CD8-positive, alpha-beta memory T cell (primary cell): Measurements from ENCODE around the gene KLHL35. TPM values are rescaled to one million over a fixed set of nuclear protein-coding genes. Genes with fewer than 3 reads are reported as not detected.

Experiments
- CTCF ChIA-PET: fragments of 350-600 bp; sonication (Branson Sonifier 250); formaldehyde crosslinking; loops from one replicate; lab custom pipeline; 2021; ENCODE audit warnings: antibody characterized with exemption; lab: Charles Lee
- POLR2A ChIA-PET: fragments of 350-600 bp; sonication (Branson Sonifier 250); formaldehyde crosslinking; loops from one replicate; lab custom pipeline; 2021; ENCODE audit warnings: antibody characterized with exemption; lab: Charles Lee
- DNase-seq, 5 donors: peaks; one replicate each; pipeline versions ENCODE4 v3.0.0 to v3.0.0-alpha.2; 2020 to 2022; ENCODE audit warnings: mixed read lengths in 1 of 5
- H3K27ac ChIP-seq: one replicate; pipeline ENCODE4 v1.7.0; 2013; ENCODE audit warnings: low read depth, mild to moderate bottlenecking, low read length, moderate library complexity
- H3K27me3 ChIP-seq: 2 replicates; pipeline ENCODE4 v1.7.0; 2013; ENCODE audit warnings: low read length, mild to moderate bottlenecking; ENCODE audit not compliant: insufficient read depth, poor library complexity, severe bottlenecking
- H3K36me3 ChIP-seq: 2 replicates; pipeline ENCODE4 v1.7.0; 2013; ENCODE audit warnings: mild to moderate bottlenecking, low read length, moderate library complexity; ENCODE audit not compliant: insufficient read depth
- H3K4me1 ChIP-seq: 2 replicates; pipeline ENCODE4 v1.7.0; 2013; ENCODE audit warnings: mild to moderate bottlenecking, low read length, moderate library complexity; ENCODE audit not compliant: insufficient read depth
- H3K4me3 ChIP-seq: 2 replicates; pipeline ENCODE4 v1.7.0; 2013; ENCODE audit warnings: mild to moderate bottlenecking, low read length
- H3K9me3 ChIP-seq: 2 replicates; pipeline ENCODE4 v1.7.0; 2013; ENCODE audit warnings: mild to moderate bottlenecking, low read length
- H3K27ac Mint-ChIP-seq, 8 donors: one replicate each; pipeline ENCODE4 v1.8.0; 2020 to 2021; ENCODE audit warnings: mixed read lengths in 8 of 8, mild to moderate bottlenecking in 6 of 8, inconsistent platforms in 3 of 8, moderate library complexity in 3 of 8
- H3K27me3 Mint-ChIP-seq, 2 donors: one replicate each; pipeline ENCODE4 v1.8.0; 2020 to 2021; ENCODE audit warnings: mixed read lengths in 2 of 2, mild to moderate bottlenecking in 1 of 2, moderate library complexity in 1 of 2
- H3K36me3 Mint-ChIP-seq, 3 donors: one replicate each; pipeline ENCODE4 v1.8.0; 2020 to 2021; ENCODE audit warnings: mixed read lengths in 3 of 3, inconsistent platforms in 1 of 3, mild to moderate bottlenecking in 1 of 3
- H3K4me1 Mint-ChIP-seq, 3 donors: one replicate each; pipeline ENCODE4 v1.8.0; 2020 to 2021; ENCODE audit warnings: mixed read lengths in 3 of 3, inconsistent platforms in 1 of 3, mild to moderate bottlenecking in 1 of 3
- H3K4me3 Mint-ChIP-seq, 7 donors: one replicate each; pipeline ENCODE4 v1.8.0; 2020 to 2021; ENCODE audit warnings: mixed read lengths in 7 of 7, mild to moderate bottlenecking in 6 of 7, moderate library complexity in 4 of 7, inconsistent platforms in 2 of 7
- H3K9me3 Mint-ChIP-seq, 5 donors: one replicate each; pipeline ENCODE4 v1.8.0; 2020 to 2022; ENCODE audit warnings: mixed read lengths in 5 of 5, mild to moderate bottlenecking in 3 of 5, moderate library complexity in 2 of 5, inconsistent platforms in 1 of 5
- polyA plus RNA-seq: library from polyadenylated mRNA; unstranded; fragments of 300-500 nt; fragmentation: Illumina TruSeq; gene quantifications from one replicate; pipeline ENCODE4 v1.2.3, GENCODE V29; 2021
- total RNA-seq, 2 experiments: library from RNA; stranded (reverse); gene quantifications; one replicate each; pipeline ENCODE4 v1.2.3, GENCODE V29; 2021

The KLHL35 gene
- total and polyA plus RNA-seq, 3 experiments from 2014 or later = 0.37 to 0.83 (median 0.44) TPM

DNA sequence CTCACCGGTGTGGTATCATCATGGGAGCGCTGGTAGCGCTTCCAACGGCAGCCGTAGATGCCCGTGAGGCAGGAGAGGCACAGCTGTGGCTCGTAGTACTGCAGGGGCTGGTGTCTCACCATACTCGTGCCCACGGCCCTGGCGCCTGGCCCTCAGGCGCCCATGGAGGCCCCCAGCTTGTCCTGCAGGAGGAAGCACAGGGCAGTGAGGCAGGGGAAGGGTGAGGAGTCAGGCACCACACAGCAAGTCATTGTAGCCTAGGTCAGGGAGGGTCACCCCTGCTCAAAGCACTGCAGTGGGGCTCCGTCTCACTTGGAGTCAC, 44.6 kb upstream of the KLHL35 start:
- Histone ChIP-seq H3K27ac (no peak overlapping the region), H3K27me3 (no peaks in the 10 kb centered on the region), H3K36me3 (no peaks in the 10 kb centered on the region), H3K4me1 (peaks cover 19% of the 10 kb centered on the region), H3K4me3 (no peak overlapping the region), H3K9me3 (no peaks in the 10 kb centered on the region)
- Mint-ChIP-seq H3K4me1 (peaks cover 20 to 26% (median 26%) of the 10 kb centered on the region in 3 donors), H3K9me3 (no peaks in the 10 kb centered on the region), H3K27me3 (no peaks in the 10 kb centered on the region), H3K27ac (peak overlapping the region in 2 of 8 donors; percentile 56 to 74), H3K4me3 (no peak overlapping the region), H3K36me3 (peaks cover 0 to 1% (median 0%) of the 10 kb centered on the region in 3 donors)
- CTCF ChIA-PET = no interaction called here
- POLR2A ChIA-PET = no interaction called here
- no peak for DNase-seq

DNA sequence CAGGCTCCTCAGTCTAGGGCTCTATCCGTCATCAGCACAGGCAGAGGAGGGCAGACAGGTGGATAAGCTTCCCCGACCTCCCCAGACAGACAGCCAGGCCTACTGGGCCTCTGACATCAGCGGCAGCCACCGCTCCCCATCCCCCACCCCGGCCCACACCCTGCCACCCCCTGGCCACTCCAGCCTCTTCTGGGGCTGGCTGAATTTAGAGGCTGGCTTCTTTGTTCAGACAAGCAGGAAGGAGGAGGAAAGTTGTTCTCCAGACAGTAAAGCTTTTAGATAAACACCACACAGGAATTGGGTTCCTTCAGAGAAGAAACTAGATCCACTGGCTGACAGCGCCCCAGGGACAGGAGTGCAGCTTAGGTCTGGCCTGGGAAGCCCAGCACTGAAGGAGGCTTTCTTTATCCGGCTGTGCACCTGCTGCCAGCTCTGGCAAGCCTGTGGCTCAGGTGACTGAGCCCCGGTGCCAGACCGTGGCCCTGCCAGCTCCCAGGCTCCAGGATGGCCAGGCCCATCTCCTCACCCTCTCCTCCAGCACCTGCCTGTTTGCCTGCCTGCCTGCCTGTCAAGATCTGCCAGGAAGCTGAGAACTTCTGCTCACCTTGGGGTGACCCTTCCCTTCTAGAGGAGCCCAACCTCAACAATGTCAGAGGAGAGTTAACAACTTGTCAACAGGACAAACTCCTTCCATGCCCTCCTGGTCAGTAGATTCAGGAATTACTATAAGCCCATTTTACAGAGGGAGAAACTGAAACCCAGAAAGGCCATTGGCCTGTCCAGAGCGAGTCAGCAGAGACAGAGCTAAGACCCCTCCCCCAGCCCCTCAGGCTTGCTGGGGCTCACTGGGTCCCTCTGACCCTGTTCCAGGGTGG, 44.0 kb upstream of the KLHL35 start:
- Mint-ChIP-seq H3K9me3 (no peaks in the 10 kb centered on the region), H3K36me3 (peaks cover 0 to 4% (median 0%) of the 10 kb centered on the region in 3 donors), H3K27me3 (no peaks in the 10 kb centered on the region), H3K27ac (peak overlapping the region in 7 of 8 donors; percentile 24 to 89 (median 79)), H3K4me3 (peak overlapping the region in 1 of 7 donors; percentile 23), H3K4me1 (peaks cover 20 to 26% (median 26%) of the 10 kb centered on the region in 3 donors)
- Histone ChIP-seq H3K9me3 (no peaks in the 10 kb centered on the region), H3K36me3 (no peaks in the 10 kb centered on the region), H3K27me3 (no peaks in the 10 kb centered on the region), H3K4me3 (no peak overlapping the region), H3K4me1 (peaks cover 19% of the 10 kb centered on the region), H3K27ac (peak overlapping the region; percentile 54)
- DNase-seq = no peak
- ChIA-PET CTCF (interaction anchor here (1.2 to 2.2 kb wide), 4 partner anchors 12 to 92 kb away, joined by 3 to 6 read pairs (median 5); partner anchors contain the start of gene GDPD5), POLR2A (interaction anchor here (0.6 kb wide), 1 partner anchor 82 kb away, joined by 3 read pairs; no protein-coding TSS in a partner anchor)

DNA sequence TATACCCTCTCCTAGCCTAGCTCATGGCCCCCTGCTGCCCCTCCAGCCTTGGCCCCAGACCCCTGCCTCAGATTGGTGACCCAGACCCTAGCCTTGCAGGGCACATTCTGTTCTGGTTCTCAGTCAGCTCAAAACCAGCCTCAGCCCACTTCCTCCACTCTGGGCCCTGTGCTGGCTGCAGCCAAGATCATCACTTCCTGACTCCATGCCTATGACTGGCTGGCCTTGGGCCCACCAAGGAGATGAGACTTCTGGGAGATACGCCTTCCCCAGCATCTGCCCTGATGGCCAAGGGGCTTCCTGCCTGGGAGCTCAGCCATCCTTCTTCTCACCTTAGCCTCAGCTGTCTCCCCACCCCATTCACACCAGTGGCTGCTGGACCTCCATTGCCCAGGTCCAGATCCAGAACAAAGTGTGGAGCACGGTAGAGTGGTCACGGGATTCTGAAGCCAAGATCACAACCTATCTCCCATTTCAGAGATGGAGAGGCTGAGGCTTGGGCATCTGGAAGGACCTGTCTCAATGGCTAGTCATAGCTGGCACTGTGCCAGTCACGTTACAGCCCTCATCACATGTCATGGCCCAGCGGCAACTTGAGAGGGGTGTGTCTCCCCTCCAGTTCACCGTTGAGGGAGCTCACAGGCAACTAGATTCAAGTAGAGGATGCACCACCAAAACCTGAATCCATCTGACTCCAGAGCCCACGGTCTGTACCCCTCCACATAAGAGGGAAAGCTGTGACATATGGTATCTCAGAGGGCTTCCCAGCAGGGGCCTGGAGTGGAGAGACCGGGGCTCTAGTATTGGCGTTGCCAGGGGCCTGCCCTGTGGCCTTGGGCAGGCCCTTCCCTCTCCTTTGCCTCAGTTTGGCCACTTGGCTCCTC, 43.0 kb upstream of the KLHL35 start:
- Histone ChIP-seq H3K27ac (peak overlapping the region; percentile 68), H3K9me3 (no peaks in the 10 kb centered on the region), H3K27me3 (no peaks in the 10 kb centered on the region), H3K4me1 (peaks cover 19% of the 10 kb centered on the region), H3K36me3 (no peaks in the 10 kb centered on the region), H3K4me3 (no peak overlapping the region)
- Mint-ChIP-seq H3K9me3 (no peaks in the 10 kb centered on the region), H3K4me1 (peaks cover 20 to 26% (median 26%) of the 10 kb centered on the region in 3 donors), H3K27ac (peak overlapping the region; percentile 87 to 98 (median 92)), H3K4me3 (peak overlapping the region in 4 of 7 donors; percentile 57 to 85 (median 64)), H3K27me3 (no peaks in the 10 kb centered on the region), H3K36me3 (peaks cover 0 to 5% (median 0%) of the 10 kb centered on the region in 3 donors)
- ChIA-PET POLR2A (interaction anchor here (0.5 to 1.2 kb wide), 2 partner anchors 48 to 49 kb away, joined by 3 read pairs; partner anchors contain the start of gene GDPD5), CTCF (interaction anchor here (0.8 to 2.2 kb wide), 8 partner anchors 10 to 228 kb away, joined by 3 to 6 read pairs (median 4); partner anchors contain the start of gene GDPD5)
- peak in 1 of 5 donors; percentile 14 for DNase-seq

DNA sequence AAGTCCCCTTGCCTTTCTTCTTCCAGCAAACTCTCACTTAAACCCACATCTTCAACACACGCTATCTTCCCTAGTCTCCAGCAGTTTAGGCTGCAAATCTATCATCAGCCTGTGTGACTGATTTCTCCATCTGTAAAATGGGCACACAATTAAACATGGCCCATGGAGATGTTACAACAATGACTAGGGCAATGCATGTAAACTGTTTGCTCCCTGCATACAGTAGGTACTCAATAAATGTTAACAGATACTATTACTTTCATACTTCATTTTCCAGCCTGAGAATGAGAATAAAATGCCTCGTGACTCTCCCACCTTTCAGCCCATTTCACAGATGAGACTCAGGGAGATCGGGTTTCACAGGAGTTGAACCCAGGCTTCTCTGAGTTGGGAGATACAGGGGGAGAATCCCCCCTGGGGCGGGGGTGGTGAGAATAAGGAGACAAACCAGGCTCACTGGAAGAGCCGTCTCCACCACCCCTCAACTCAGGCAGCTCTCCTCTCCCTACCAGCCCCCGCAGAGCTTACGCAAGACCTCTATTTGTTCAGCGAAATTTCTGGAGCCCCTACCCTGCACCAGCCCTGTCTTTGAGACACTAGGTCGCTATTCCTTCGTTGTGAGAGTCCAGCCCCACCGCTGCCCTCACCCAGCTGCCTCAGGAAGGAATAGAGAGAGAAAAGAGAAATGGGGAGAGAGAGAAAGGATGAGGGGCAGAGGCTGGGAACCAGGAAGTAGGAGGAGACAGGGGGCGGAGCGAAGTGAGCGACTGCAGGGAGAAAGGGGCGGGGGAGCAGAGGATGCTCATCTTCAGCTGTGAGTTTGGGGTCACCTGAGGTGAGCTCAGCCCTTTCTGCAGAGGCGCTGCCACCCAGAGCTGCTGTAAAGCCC, 42.1 kb upstream of the KLHL35 start:
- peak; percentile 47 to 75 (median 52) for DNase-seq
- H3K36me3 ChIP-seq = no peaks in the 10 kb centered on the region
- CTCF ChIA-PET = interaction anchor here (0.8 to 2.2 kb wide), 8 partner anchors 9 to 227 kb away, joined by 3 to 6 read pairs (median 4); partner anchors contain the start of gene GDPD5
- no peak overlapping the region for H3K4me3 ChIP-seq
- H3K9me3 ChIP-seq = no peaks in the 10 kb centered on the region
- peak overlapping the region; percentile 87 to 98 (median 92) for H3K27ac Mint-ChIP-seq
- peak overlapping the region in 6 of 7 donors; percentile 57 to 85 (median 64) for H3K4me3 Mint-ChIP-seq
- H3K27me3 Mint-ChIP-seq = no peaks in the 10 kb centered on the region
- H3K27ac ChIP-seq = peak overlapping the region; percentile 68
- H3K4me1 ChIP-seq = peaks cover 19% of the 10 kb centered on the region
- H3K27me3 ChIP-seq = no peaks in the 10 kb centered on the region
- peaks cover 20 to 26% (median 26%) of the 10 kb centered on the region in 3 donors for H3K4me1 Mint-ChIP-seq
- POLR2A ChIA-PET = interaction anchor here (0.5 to 1.2 kb wide), 2 partner anchors 49 to 50 kb away, joined by 3 read pairs; partner anchors contain the start of gene GDPD5
- H3K36me3 Mint-ChIP-seq = peaks cover 0 to 7% (median 0%) of the 10 kb centered on the region in 3 donors
- no peaks in the 10 kb centered on the region for H3K9me3 Mint-ChIP-seq

DNA sequence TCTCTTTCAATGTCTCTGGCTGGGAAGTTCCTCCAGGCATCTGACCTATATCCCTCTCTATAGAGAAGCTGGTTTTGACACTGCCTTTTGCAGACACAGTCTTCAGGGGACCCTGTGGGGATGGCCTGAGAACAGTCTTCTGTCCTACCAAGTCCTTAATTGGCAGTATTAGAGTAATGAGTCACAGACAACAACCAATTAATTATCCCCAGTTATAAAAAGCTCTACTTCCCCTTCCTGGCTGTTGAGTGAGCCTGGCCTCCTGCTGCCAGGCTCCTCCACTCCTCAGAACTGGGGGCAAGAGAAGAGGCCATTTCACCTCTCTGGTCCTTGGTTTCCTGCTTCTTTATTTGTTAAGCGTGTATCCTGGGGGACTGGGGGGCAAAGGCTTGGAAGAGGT, 41.2 kb upstream of the KLHL35 start:
- DNase-seq = no peak
- H3K4me3 Mint-ChIP-seq = peak overlapping the region in 1 of 7 donors; percentile 19
- peak overlapping the region in 2 of 8 donors; percentile 4 to 5 for H3K27ac Mint-ChIP-seq
- H3K9me3 ChIP-seq = no peaks in the 10 kb centered on the region
- ChIA-PET CTCF (no interaction called here), POLR2A (no interaction called here)
- H3K36me3 ChIP-seq = no peaks in the 10 kb centered on the region
- no peak overlapping the region for H3K4me3 ChIP-seq
- H3K4me1 ChIP-seq = peaks cover 19% of the 10 kb centered on the region
- no peaks in the 10 kb centered on the region for H3K27me3 ChIP-seq
- H3K27ac ChIP-seq = no peak overlapping the region
- H3K9me3 Mint-ChIP-seq = no peaks in the 10 kb centered on the region
- peaks cover 20 to 26% (median 26%) of the 10 kb centered on the region in 3 donors for H3K4me1 Mint-ChIP-seq
- peaks cover 0 to 1% of the 10 kb centered on the region in 2 donors for H3K27me3 Mint-ChIP-seq
- peaks cover 0 to 7% (median 0%) of the 10 kb centered on the region in 3 donors for H3K36me3 Mint-ChIP-seq

DNA sequence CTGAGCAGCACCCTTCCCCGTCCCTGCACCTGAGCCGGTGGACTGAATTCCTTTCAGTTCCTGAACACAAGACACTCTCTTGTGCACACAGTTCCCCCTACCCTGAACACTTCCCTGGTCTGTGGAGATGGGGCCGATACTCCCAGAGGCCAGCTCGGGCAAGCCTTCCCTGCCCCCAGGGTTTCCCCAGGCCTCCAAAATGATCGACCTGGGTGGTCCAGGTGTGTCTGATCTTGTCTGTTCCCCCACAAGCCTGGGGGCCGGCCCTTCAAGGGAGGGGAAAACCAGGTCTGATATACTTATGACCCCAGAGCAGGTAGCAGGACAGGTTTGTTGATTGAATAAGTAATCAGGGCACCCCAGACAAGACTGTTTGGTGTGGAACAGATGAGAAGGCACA, 40.7 kb upstream of the KLHL35 start:
- Histone ChIP-seq H3K4me1 (peaks cover 19% of the 10 kb centered on the region), H3K27ac (no peak overlapping the region), H3K4me3 (no peak overlapping the region), H3K27me3 (no peaks in the 10 kb centered on the region), H3K36me3 (no peaks in the 10 kb centered on the region), H3K9me3 (no peaks in the 10 kb centered on the region)
- peaks cover 20 to 26% (median 26%) of the 10 kb centered on the region in 3 donors for H3K4me1 Mint-ChIP-seq
- H3K27me3 Mint-ChIP-seq = peaks cover 0 to 3% of the 10 kb centered on the region in 2 donors
- CTCF ChIA-PET = no interaction called here
- peak overlapping the region in 1 of 8 donors; percentile 29 for H3K27ac Mint-ChIP-seq
- DNase-seq = no peak
- peaks cover 0 to 7% (median 0%) of the 10 kb centered on the region in 3 donors for H3K36me3 Mint-ChIP-seq
- no peak overlapping the region for H3K4me3 Mint-ChIP-seq
- POLR2A ChIA-PET = no interaction called here
- no peaks in the 10 kb centered on the region for H3K9me3 Mint-ChIP-seq
